K562 treated with DMSO at 1 percent for 48 hours (cell line): ENCODE data around the gene ORC3. TPM values are rescaled to one million over a fixed set of nuclear protein-coding genes. Genes with fewer than 3 reads are reported as not detected.

Source experiments
- total RNA-seq: library from RNA; unstranded; fragments of 300-600 nt; gene quantifications from 2 replicates; pipeline ENCODE4 v1.2.3, GENCODE V29; 2022; ENCODE audit warnings: low replicate concordance; ENCODE audit errors: extremely low read depth

Gene ORC3
- total RNA-seq: not detected in 2 replicates

DNA sequence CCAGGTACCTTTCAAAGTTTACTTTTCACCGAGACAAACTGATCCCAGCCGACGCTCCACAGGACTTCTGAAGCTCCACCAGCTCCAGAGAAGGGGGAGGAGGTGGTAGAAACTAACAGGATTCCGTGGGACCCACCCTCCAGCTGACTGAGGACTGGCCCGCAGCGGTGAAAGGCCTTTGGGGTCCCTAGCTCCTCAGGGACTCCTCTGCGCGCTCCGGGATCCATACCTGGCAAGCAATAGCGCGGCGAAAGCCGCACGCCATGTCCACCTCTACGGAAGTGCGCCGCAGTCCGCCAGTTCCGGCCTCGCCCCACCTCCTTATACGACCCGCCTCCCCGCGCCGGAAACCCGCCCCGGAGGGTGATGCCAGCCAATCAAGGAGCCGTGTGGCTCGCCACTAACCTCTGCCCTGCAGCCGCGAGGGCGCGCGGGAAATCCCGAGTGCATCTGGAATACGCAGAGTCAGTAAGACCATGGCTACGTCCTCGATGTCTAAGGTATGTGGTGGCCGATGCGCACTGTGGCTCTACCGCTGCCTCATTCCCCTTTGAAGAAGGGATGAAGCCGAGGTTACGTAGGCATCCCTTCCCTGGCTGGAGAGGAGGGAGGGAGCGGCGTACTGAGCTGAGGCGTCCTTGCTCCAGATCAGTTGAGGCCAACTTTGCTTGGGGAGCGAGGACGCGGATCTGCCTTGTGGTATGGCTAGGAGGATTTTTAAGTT is at the start of gene ORC3, which contains the start of gene RARS2:
TSS of gene ORC3 (plus strand) at position 443 of the 724 bp plus-strand sequence. CDS start at position 477, 34 bp downstream.
TSS of gene RARS2 (minus strand) at position 295 of the 724 bp plus-strand sequence. CDS start at position 265, 30 bp downstream.

DNA sequence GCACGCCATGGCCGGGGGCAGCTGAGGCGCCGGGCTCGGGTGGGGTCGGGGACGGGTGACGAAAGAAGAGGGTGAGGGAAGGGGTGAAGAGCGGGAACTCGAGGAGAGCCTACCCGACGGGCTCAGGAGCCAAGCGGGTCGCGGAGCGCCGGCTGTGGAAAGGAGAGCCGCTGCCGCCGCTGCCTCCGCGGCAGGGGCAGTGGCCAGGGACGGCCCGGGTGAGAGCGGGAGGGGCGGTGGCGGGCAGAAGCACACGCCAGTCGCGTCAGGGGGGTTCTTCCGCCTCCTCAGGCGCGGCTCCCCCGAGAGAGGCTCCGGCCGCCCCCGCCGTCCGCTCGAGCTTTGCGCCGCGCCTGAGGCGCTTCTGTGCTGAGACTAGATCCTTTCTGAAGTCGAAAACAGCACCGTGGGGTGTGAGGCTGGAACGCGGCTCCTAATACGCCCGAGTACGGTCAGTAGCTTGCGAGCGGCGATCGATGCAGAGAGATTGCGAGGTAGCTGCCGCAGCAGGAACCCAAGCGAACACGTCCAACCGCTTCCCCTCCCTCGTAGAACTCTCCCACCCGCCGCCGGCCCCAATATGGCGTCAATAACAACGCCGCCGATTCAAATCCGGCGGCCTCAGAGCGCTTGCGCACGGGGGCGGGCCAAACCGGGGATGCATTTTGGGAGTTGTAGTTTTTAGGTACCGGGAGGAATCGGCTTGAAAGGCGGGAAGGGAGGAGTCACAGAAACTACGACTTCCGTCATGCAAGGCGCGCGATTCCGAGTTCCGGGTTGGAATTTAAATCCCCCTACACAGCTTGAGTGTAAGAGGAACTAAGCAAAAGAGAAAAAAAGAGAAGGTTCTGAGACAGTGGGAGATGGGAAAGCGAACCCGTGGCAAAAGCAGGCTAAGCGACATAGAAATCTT is 112.0 kb downstream of the ORC3 start, which contains the start of gene AKIRIN2:
TSS of gene AKIRIN2 (minus strand) at position 558 of the 913 bp plus-strand sequence. CDS start at position 9, 549 bp downstream.

Other genes with a start within 250 kb of the ORC3 start
- not detected in 2 replicates for gene C6orf163, start 245.3 kb upstream of the ORC3 start, total RNA-seq
- not detected in 2 replicates for gene CFAP206, start 182.2 kb upstream of the ORC3 start, total RNA-seq
- gene SLC35A1, start 117.2 kb upstream of the ORC3 start, total RNA-seq: not detected in 2 replicates
- not detected in 2 replicates for gene RARS2, start 148 bp upstream of the ORC3 start, total RNA-seq
- gene AKIRIN2, start 112.1 kb downstream of the ORC3 start, total RNA-seq: not detected in 2 replicates